ENCODE results near the gene TRIM2.

DNA sequence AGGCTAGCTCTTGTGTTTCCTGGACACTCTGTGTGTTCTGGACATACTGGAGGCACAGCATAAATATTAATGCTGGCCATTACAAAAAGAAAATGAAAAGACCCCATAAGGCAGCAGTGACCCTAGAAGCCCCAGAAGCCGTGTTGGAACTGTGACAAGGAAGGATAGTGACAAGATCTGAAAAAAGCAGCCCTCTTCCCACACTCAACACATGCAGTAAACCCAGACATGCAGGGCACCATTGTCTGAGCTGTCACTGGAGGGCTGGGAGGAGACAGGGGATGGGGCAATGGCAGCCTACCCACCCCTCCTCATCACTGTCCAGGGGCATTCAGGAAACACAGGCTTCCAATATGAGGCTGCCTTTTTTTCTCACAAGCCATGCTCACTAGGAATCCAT lies 6.5 kb downstream of the TRIM2 start:
- TF ChIP-seq, protein P1, sequence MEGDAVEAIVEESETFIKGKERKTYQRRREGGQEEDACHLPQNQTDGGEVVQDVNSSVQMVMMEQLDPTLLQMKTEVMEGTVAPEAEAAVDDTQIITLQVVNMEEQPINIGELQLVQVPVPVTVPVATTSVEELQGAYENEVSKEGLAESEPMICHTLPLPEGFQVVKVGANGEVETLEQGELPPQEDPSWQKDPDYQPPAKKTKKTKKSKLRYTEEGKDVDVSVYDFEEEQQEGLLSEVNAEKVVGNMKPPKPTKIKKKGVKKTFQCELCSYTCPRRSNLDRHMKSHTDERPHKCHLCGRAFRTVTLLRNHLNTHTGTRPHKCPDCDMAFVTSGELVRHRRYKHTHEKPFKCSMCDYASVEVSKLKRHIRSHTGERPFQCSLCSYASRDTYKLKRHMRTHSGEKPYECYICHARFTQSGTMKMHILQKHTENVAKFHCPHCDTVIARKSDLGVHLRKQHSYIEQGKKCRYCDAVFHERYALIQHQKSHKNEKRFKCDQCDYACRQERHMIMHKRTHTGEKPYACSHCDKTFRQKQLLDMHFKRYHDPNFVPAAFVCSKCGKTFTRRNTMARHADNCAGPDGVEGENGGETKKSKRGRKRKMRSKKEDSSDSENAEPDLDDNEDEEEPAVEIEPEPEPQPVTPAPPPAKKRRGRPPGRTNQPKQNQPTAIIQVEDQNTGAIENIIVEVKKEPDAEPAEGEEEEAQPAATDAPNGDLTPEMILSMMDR (conservative IDR thresholded peaks at IDR 0.05; ENCODE audit: low read length) = no peak
- TF ChIP-seq EZH2phosphoT487 (IDR thresholded peaks at IDR 0.05; ENCODE audit: borderline replicate concordance, low read depth, low read length) = no peak
